ENCODE data around the gene BRSK2.

BRSK2 gene

DNA sequence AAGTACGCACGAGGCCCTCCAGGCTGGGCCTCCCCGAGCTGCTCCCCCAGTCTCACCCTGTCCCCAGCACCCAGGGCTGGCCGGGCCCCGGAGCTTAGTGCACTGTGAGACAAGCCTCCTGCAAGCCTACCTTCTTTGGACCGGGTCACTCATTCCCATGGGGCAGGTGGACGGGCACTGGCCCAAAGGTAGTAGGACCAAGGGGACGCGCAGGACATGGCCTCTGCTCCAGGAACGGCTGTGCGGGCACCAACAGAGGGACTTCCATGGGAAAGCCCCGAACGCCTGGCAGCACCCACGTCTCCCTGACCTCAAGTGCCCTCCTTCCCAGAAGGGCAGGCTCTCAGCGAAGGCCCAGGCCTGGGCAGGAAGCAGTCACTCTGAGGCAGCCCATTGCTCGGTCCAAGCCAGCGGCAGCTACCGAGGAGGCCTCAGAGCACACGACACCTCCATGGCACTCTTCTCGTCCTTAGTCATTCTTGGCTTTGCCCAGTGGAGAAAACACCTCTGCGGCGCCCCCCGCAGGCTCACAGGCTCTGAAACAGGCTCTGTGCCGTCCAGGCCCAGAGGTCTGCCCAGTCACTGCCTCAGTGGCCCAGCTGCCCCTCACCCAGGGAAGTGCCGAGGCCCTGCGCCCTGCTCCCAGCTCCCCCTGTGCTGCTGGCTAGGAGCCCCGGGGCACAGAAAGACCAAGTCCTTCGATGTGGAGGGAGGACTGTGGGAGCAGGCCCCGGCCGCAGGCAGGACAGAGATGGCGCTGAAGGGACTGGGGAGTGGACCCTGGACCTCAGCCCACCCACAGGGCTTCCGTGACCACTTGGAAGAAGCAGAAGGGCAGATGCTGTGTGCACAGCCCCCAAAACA is 93.1 kb downstream of the BRSK2 start:
- DNase-seq, result no peak
- TF ChIP-seq GATA1 (IDR thresholded peaks at IDR 0.05; ENCODE audit: low read depth, low read length) (no peak), POLR2A (IDR thresholded peaks at IDR 0.05; ENCODE audit: low read length) (no peak)

DNA sequence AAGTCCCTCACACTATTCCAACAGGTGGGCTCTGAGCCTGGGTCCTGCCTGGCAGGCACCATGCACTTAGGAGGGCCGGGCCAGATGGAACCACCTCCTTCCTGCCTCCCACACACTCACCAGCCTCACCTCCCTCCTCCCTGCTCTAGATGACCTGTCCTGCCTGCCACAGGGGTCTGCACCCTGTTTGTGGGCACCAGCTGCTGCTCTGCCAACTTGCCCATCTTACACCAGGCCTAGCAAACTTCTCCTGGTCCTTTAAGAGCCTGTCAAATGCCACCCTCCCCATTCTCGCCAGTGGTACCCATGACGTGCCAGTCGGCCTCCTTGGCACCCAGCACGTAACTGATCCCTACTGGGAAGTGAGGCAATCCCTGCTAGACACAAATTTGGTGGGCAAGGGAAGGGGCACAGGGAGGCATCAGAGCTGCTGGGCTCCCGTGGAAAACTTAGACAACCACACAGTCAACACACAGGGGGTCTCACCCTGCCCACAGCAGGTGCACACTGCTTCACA is 93.8 kb downstream of the BRSK2 start:
- DNase-seq, result no peak
- TF ChIP-seq POLR2A (IDR thresholded peaks at IDR 0.05; ENCODE audit: low read length), result no peak
- no peak for TF ChIP-seq GATA1 (IDR thresholded peaks at IDR 0.05; ENCODE audit: low read depth, low read length)

DNA sequence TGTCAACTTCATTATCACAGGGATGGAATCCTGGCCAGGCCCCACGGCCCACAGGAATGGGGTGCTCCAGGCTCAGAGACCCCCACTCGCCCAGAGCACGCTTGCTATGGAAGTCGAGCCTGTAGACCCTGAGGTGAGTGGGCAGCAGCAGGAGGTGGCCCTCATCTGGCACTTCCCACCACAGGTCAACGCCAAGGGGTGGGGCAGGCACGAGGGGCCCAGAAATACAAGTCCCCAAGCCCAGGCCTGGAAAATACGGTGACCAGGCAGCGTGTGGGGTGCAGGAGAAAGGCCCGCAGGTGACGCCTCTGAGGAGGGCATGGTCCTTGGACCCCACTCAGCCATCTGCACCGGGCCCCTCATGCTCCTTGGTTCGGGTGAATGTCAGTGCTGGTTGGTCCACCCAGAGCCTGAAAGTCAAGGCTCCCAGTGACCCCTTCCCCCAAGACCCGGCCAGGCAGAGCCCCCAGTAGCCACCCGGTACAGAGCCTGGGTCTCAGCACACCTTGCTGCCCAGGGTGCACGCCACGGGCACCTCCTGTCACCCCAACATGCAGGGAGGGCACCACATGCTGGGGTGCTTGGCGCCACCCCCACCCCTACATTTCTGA is 94.4 kb downstream of the BRSK2 start:
- DNase-seq, result no peak
- no peak for TF ChIP-seq POLR2A (IDR thresholded peaks at IDR 0.05; ENCODE audit: low read length)
- no peak for TF ChIP-seq GATA1 (IDR thresholded peaks at IDR 0.05; ENCODE audit: low read depth, low read length)

DNA sequence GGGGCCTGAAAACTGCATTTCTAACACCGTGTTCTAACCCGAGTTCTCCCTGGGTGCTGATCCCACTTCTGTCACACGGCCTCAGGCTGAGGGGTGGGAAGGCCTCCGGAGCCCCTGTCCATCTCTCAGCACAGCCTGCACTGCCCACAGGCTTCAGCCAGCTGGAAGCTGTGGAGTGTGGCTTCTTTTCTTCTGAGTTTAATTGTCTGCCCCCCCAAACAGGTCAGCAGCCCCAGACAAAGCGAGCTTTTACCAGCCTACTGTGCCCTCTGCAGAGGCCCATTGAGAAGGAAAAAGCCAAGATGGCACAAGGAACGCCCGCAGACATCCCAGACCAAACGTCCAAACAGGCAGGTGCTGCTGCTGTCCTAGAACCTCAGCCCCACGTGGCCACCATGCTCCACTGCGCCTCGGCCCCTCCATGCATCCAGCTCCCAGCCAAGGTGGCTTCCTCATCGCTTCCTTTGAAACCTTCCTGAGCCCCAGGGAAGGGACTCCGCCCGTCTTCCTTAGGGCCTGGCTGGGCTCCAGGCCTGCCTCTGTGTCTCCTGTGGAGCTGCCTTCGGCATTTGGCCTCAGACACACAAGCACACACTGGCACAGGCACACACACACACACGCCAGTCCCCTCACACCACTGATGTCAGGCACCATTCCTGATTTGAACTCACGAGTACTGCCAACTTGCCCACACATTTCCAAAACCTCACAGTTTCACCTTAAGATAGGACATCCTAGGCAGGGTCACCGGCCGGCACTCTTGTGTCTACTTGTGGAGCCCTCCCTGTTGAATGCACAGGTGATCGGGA is 95.2 kb downstream of the BRSK2 start:
- no peak for DNase-seq
- no peak for TF ChIP-seq POLR2A (IDR thresholded peaks at IDR 0.05; ENCODE audit: low read length)
- no peak for TF ChIP-seq GATA1 (IDR thresholded peaks at IDR 0.05; ENCODE audit: low read depth, low read length)

DNA sequence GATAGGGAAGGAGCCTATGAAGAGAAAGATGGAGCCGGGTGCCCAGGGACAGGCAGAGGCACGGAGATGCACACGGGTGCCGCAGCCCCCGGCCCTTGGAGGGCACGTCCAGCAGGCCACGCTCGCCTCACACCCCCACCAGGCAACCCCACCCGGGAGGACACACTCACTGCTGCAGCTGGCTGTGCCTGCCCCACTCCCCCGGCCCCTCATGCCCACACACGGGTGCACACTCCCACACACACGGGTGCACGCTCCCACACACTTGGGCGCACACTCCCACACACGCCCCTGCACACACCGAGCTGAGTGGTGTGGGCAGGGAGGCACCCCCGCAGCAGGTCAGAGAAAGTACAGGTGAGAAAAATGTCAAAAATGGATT is 95.8 kb downstream of the BRSK2 start:
- no peak for TF ChIP-seq POLR2A (IDR thresholded peaks at IDR 0.05; ENCODE audit: low read length)
- no peak for TF ChIP-seq GATA1 (IDR thresholded peaks at IDR 0.05; ENCODE audit: low read depth, low read length)
- DNase-seq, result no peak

DNA sequence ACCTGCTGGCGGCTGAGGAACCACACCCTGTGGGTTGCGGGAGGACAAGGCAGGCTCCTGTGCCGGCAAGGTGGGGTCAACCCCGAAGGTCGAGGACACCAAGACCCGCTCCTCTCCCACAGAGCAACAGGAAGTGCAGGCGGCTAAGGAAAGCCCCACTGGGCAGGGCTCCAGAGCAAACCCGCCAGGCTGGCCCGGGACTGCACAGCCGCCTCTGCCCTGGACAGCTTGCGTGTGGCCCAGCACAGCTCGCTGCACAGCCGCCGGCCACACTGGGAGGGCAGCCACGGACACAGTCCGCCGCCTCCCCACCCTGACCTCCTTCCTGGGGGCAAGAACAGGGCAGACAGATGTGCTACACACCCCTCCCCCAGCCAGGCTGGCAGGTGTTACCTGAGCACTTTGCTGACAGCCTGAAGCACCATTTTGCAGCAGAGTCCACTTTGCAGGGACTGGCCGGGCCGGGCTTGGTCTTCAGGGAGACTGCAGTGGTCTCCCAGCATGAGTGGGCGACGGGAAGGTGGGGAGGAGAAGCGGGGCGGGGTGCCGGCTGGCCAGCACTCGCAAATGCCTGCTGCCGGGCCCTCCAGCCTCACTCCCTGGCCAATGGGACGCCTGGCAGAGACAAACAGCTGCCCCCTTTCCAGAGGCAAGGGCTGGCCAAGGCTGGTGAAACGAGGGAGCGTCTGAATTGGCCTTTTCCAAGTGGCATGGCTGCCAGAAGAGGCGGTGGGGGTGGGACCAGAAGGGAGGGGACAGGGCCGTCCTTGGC is 96.5 kb downstream of the BRSK2 start, which contains the start of gene MOB2:
MOB2 (minus strand) TSS at position 726 of the 772 bp plus-strand sequence; CDS start at position 503, 223 bp downstream.
- TF ChIP-seq GATA1 (IDR thresholded peaks at IDR 0.05; ENCODE audit: low read depth, low read length) (no peak), POLR2A (IDR thresholded peaks at IDR 0.05; ENCODE audit: low read length) (no peak)
- no peak for DNase-seq

DNA sequence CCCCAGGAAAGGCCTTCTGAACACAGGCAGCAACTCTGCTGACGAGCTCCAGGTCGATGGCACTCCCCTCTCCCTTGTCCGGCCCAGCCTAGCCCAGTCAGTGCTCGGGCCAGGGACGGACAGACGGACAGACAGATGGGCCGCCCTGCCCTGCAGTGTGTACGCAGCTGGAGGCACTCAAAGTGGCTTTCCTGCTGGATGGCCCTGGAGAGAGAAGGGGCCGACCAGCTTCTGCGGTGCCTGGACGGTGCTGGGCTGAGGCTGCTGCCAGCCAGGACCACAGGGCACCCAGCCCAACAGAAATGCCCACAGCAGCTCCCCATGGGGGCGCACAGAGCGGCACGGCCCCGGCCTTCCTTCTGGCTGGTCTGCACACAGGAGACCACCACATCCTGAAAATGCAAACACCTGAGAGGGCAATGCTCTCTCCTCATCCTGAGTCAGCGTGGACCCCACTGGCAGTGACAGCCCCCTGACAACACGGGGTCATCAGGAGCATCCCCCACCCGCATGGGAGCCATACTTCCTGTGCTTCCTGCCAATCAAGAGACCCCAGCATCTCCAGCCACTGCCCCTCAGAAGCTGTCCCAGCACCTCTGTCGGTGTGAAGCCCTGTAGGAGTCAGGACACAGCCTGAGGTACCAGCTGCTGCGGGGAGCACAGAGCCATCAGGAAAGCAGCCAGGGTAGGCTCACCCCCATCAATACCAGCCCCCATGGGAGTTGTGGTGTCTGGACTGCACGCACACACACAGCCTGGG is 97.5 kb downstream of the BRSK2 start:
- DNase-seq, result no peak
- TF ChIP-seq GATA1 (IDR thresholded peaks at IDR 0.05; ENCODE audit: low read depth, low read length), result no peak
- no peak for TF ChIP-seq POLR2A (IDR thresholded peaks at IDR 0.05; ENCODE audit: low read length)

DNA sequence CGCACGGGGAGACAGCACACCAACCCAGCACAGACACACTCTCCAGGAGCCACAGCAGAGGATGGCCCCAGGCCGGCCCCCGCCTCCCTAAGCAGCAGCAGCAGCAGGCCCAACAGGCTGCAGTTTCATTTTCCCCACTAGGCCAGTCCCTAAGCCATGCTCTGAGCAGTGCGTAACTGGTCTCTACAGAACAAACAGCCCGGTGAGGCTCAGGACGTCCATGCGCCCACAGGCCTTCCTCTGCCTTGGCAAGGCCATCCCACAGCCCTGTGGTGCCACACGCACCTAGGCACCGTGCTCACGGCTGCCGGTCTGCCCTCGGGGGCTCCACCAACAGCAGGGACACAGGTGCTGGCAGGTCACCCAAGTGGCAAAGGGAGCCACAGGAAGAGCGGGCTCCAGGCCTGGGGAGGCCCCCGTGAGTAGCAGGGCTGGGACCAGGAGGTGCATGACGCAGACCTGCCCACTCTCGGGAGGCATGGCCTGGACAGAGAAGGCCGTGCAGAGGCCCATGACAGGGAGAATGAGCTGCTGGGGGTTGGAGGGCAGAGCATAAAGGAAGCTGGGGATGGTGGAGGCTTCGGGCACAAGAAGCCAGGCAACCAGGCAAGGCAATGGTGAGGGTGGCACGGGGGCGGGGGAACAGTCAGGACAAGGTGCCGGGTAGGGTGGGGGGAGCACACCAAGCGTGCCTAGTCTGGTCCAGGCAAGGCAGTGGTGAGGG is 98.3 kb downstream of the BRSK2 start:
- no peak for DNase-seq
- no peak for TF ChIP-seq GATA1 (IDR thresholded peaks at IDR 0.05; ENCODE audit: low read depth, low read length)
- TF ChIP-seq POLR2A (IDR thresholded peaks at IDR 0.05; ENCODE audit: low read length), result no peak

DNA sequence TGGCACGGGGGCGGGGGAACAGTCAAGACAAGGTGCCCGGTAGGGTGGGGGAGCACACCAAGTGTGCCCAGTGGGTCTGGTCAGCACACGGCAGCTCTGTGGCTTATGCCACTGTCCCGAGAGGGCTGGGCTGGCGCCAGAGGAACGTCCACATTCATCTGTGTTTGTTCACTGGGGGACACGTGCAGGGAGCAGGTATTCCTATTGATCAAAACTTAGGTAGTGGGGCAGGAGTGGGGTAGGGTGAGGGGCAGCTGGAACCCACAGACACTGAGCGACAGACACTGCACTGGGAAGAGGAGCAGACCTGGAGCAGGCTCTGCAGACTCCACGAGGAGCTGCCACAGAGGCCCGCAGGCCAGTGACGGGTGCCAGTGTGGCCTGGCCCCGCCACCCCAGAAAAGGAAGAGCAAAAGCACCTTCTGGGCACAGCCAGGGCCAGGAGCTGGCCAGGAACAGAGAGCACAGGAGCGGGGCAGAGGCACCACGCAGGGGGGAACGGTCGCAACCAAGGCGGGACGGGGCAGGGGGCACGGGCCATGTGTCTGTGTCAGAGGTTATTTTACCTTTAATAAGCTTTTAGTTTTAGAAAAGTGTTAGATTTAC is 98.9 kb downstream of the BRSK2 start:
- TF ChIP-seq POLR2A (IDR thresholded peaks at IDR 0.05; ENCODE audit: low read length) (no peak), GATA1 (IDR thresholded peaks at IDR 0.05; ENCODE audit: low read depth, low read length) (no peak)
- DNase-seq, result no peak

DNA sequence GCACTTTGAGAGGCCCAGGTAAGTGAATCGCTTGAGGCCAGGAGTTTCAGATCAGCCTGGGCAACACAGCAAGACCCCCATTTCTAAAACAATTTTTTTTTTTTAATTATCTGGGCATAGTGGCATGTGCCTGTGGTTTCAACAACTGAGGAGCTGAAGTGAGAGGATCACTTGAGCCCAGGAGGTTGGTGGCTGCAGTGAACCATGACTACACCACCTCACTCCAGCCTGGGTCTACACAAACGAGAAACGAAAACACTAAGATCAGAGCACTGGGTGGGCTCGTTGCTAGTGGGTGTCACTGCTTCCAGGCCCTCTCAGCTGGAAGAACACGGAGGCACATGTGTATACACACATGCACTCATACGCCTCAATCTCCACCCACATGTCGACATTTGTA is 100.9 kb downstream of the BRSK2 start:
- DNase-seq, result no peak
- TF ChIP-seq POLR2A (IDR thresholded peaks at IDR 0.05; ENCODE audit: low read length), result no peak
- TF ChIP-seq GATA1 (IDR thresholded peaks at IDR 0.05; ENCODE audit: low read depth, low read length), result no peak

DNA sequence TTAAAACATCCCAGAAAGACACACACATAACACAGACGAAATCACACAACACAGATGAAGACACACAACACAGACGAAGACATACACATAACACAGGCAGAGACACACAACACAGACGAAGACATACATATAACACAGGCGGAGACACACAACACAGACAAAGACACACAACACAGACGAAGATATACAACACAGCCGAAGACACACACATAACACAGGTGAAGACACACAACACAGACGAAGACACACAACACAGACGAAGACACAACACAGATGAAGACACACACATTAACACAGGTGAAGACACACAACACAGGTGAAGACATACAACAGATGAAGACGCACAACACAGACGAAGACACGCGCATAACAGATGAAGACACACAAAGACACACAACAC is 101.6 kb downstream of the BRSK2 start:
- DNase-seq, result no peak
- TF ChIP-seq GATA1 (IDR thresholded peaks at IDR 0.05; ENCODE audit: low read depth, low read length), result no peak
- TF ChIP-seq POLR2A (IDR thresholded peaks at IDR 0.05; ENCODE audit: low read length), result no peak

All from erythroblast (primary cell).